Measurements from ENCODE around the gene DNAL4. TPM values are rescaled to one million over a fixed set of nuclear protein-coding genes. Genes with fewer than 3 reads are reported as not detected.
A peak's percentile ranks its signal among the peaks of the same experiment; 100 is the strongest.
"Not testable (repeated sequence)": the region's sequence is repeated elsewhere in the genome, so short reads cannot be mapped to it uniquely, and the experiment has no call there.

Gene DNAL4
- total RNA-seq, 1 donor from 2014 or later = 15.1 TPM

GRCh38 chr22:38827510-38827909 is 33.6 kb upstream of the DNAL4 start:
- no peak for DNase-seq (ENCODE audit: low read depth in 2 of 2)

- no peak for DNase-seq (ENCODE audit: low read depth in 2 of 2)
Observed at GRCh38 chr22:38826801-38827200, 32.9 kb upstream of the DNAL4 start.

GRCh38 chr22:38826386-38826785 is 32.4 kb upstream of the DNAL4 start:
- DNase-seq (ENCODE audit: low read depth in 2 of 2) = no peak

GRCh38 chr22:38824585-38824984 is 30.6 kb upstream of the DNAL4 start:
- peak; percentile 79 to 85 for DNase-seq (ENCODE audit: low read depth in 2 of 2)

- no peak for DNase-seq (ENCODE audit: low read depth in 2 of 2)
Observed at GRCh38 chr22:38823637-38824036, 29.7 kb upstream of the DNAL4 start.

DNA sequence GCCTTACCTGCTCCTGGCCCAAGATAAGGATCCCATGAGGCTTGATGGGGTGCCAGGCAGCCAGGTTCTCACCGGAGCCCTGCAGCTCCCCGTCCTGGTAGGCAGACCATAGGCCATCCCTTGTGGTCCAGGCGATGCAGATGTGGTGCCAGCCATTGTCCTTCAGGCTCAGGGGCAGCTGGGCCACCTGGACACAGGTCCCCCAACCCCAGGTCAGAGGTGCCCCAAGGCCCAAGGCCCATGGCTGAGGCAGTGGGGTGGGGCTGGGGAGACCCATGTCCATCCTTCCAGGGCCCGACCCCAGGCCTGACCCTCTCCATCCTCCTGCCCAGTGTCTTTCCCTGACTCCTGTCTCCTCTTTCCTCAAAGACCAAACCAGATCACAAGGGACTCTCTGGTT is 29.1 kb upstream of the DNAL4 start:
- DNase-seq (ENCODE audit: low read depth in 2 of 2) = no peak

- no peak for DNase-seq (ENCODE audit: low read depth in 2 of 2)
Observed at GRCh38 chr22:38820020-38820419, 26.1 kb upstream of the DNAL4 start.

- DNase-seq (ENCODE audit: low read depth in 2 of 2) = no peak
Observed at GRCh38 chr22:38819387-38819940, 25.5 kb upstream of the DNAL4 start.

DNA sequence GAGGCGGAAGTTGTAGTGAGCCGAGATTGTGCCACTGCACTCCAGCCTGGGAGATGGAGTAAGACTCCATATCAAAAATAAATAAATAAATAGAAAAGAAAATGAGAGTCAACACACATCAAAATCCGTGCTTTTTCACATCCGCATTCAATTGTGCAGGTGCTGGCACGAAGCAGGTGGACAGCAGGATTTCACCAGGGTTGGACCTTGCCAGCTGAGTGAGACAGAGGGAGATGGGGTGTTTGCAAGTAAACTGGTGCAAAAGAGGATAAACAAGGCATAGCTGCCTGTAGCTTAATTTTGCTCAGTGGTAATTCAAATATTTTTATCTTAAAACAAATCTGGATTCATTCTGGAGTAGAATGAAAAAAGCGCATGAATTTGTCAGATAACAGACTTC is 23.3 kb upstream of the DNAL4 start:
- no peak for DNase-seq (ENCODE audit: low read depth in 2 of 2)

- DNase-seq (ENCODE audit: low read depth in 2 of 2) = no peak
Observed at GRCh38 chr22:38815842-38816241, 21.9 kb upstream of the DNAL4 start.

GRCh38 chr22:38811241-38811640 is 17.3 kb upstream of the DNAL4 start:
- DNase-seq (ENCODE audit: low read depth in 2 of 2) = no peak

DNA sequence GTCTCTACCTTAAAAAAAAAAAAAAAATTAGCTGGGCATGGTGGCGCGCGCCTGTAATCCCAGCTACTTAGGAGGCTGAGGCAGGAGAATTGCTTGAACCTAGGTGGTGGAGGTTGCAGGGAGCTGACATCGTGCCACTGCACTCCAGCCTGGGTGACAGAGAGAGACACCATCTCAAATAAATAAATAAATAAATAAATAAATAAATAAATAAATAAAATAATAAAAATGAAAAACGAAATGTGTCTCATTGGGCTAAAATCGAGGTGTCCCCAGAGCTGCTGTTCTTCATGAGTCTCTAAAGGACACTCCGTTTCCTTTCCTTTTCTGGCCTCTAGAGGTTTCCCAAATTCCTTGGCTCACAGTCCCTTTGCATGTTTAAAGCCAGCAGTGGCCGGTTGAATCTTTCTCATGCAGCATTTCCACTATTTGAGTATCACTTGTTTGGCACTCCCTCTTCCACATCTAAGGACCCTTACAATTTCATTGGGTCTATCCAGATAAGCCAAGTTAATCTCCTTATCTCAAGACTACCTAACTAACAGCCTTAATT is 11.2 kb upstream of the DNAL4 start:
- not testable (repeated sequence) for DNase-seq (ENCODE audit: low read depth in 2 of 2)

- DNase-seq (ENCODE audit: low read depth in 2 of 2) = no peak
Observed at GRCh38 chr22:38802671-38803121, 8.8 kb upstream of the DNAL4 start.

- no peak for DNase-seq (ENCODE audit: low read depth in 2 of 2)
Observed at GRCh38 chr22:38799265-38800002, 5.5 kb upstream of the DNAL4 start.

DNA sequence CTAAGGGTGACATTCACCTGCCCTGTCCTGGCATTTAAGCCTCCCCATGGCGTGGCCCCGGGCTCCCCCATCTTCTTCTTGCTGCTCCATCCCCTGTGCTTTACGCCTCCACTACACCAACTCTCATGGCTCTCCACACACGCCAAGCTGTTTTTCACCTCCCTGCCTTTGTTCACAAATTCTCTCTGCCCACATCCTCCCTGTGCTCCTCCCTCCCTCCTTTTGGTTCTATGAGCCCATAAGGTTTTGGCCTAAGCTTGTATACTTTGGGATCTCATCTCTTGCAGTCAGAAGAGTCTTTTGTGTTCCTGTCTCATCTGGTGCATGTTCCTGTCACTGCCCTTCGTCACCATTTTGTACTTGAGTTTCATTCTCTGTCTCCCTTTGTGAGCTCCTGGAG is 4.6 kb upstream of the DNAL4 start:
- no peak for DNase-seq (ENCODE audit: low read depth in 2 of 2)

DNA sequence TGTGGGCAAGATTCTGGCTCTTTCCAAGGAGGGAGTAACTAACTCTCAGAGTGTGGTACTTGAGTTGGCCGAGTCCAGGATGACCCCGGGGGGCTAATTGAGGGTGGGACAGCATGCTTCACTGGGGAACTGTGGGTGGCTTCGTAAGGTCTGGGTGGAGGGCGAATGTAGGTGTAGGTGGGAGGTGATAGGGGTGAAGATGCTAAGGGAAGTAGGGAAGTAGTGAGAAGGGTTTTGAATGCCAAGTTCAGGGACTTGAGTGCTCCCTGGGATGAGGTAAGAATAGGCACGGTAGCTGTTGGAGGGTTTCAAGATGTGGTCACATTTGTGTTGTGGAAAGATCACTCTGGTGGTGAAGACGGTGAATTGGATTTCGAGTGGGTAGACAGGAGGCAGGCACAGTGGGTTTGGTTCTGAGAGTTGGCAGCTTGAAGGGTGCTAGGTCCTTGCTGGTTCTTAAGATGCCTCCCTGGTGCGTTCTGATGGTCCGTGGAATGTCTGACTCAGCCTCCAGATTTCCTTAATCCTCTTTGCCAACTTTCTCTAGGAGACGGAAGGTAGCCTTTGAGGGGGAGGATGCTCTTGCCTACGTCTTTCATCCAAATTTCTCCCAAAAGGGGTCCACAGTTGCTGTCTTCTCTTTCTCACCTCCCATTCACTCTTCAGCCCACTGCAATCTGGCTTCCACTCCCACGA is 2.5 kb upstream of the DNAL4 start:
- DNase-seq (ENCODE audit: low read depth in 2 of 2) = no peak

DNA sequence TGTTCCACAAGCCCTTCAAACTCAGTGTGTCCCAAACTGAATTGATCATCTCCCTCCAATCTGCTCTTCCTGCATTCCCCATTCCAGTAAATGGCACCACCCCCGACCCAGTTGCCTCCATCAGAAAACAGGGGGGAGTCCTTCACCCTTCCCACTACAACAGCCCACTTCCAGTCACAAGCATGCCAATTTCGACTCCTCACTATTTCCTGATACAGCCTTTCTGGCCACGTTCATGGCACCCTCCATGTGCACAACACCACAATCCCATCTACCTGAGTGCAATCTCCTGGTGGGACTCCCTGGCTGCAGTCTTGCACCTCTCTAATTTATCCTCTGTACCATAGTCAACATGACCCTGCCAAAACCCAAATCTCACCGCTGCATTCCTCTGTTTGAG is 1.6 kb upstream of the DNAL4 start:
- no peak for DNase-seq (ENCODE audit: low read depth in 2 of 2)

- DNase-seq (ENCODE audit: low read depth in 2 of 2) = no peak
Observed at GRCh38 chr22:38793317-38793716, 626 bp downstream of the DNAL4 start.

DNA sequence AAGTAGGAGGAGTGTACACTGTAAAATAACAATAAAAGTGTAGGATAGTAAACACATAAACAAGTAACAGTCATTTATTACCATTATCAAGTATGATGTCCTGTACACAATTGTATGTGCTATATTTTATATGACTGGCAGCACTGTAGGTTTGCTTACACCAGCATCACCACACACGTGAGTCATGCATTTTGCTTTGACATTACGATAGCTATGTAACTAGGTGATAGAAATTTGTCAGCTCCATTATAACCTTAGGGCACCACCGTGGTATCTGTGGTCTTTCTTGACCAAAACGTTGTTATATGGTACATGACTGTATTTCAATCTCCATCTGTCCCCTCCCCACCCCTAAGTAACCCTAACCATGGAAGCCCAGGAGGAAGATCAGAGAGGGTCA is 1.1 kb downstream of the DNAL4 start:
- no peak for DNase-seq (ENCODE audit: low read depth in 2 of 2)

- no peak for DNase-seq (ENCODE audit: low read depth in 2 of 2)
Observed at GRCh38 chr22:38789606-38790005, 4.3 kb downstream of the DNAL4 start.

DNA sequence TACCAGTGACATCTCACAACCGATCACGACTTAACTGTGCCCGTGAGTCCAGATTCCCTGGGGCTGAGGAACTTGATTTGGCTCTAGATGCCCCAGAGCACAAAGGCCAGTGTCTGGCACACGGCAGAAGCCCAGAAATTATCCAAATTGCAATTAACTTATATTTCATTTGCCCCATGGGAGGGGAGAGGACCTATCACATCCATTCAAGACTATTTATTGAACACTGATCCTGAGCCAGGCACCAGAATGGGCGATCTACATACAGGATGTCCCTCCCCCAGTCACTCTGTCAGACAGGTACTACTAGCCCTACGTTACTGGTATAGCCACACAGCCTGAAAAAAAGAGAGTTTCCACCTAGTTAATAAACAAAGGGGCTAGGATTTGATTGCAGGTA is 5.1 kb downstream of the DNAL4 start:
- no peak for DNase-seq (ENCODE audit: low read depth in 2 of 2)

DNA sequence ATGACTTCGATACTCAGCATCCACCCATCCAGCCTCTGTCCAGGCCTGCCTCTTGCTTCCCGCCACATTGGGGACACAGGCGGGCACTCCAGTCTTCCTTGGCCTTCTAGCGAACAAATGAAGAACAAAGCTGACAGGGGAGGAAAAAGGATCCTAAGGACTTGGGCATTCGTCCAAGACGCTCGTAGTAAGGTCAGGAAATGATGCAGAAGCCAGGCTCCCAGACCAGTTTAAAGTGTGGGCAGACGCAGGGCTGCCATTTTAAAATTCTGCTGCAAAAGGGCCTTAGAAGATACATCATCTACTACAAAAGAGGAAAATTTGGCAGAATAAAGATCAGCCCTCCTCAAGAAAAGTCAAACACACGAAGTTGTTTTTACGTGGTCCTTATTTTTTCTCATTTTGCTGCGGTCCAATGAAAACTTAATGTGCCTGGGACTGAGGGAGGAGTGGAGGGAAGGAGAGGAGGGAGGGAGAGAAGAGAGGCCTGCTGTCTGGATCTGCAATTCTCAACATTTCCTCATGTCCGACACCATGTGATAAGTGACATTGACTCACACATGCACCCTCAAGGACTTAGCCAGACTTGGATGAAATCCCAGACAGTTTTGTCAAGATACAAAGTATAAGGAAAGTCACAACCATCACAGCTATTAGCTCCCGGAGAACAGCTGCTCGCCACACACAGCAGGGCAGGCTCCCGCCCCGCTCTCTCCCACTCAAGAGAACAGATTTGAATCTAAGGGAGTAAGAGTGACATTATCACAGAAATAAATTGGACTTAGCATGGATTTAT is 5.7 kb downstream of the DNAL4 start:
- peak in 1 of 2 donors; percentile 80 for DNase-seq (ENCODE audit: low read depth in 2 of 2)
